ENCODE data around the gene EEF2. TPM values are rescaled to one million over a fixed set of nuclear protein-coding genes. Genes with fewer than 3 reads are reported as not detected.

Gene EEF2
- total and polyA plus RNA-seq, 2 of the 4 experiments (the other 2 are of a cell fraction) = 1,505 to 2,161 TPM

DNA sequence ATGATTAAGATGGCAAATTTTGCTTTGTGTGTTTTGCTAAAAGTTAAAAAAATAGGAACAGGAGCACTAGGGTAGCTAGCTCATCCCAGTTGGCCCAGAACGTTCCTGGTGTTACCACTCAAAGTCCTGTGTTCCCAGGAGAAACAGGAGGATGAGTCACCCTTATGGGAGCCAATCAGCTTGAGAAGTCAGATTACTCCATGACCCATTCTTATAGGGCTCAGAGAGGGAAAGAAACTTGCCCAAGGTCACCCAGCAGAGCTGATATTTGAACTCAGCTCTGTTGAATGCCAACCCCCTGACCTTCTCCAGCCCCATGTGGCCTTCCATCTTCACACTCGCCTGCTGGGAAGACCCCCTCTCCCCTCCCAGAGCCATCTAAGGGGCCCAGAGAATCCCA, 39.4 kb downstream of the EEF2 start:
- Histone ChIP-seq H2BK5ac (ENCODE audit: low read depth, low read length, poor library complexity, severe bottlenecking) (no peak overlapping the region), H3K4me2 (ENCODE audit: low read depth, low read length) (no peak overlapping the region), H3K4me3 (ENCODE audit: insufficient read depth, low read depth, low read length) (no peak overlapping the region), H3K9ac (ENCODE audit: low read depth, low read length) (no peak overlapping the region), H3K9me3 (ENCODE audit: control insufficient read depth, insufficient read depth, low read length) (no peaks in the 10 kb centered on the region), H3K14ac (replicated peaks; ENCODE audit: low read depth, low read length) (no peak overlapping the region), H3K56ac (ENCODE audit: extremely low read depth, insufficient read depth, low read length) (no peak overlapping the region), H3K18ac (ENCODE audit: low read depth, low read length) (no peak overlapping the region), H3K36me3 (ENCODE audit: control insufficient read depth, insufficient read depth, low read length) (no peaks in the 10 kb centered on the region), H2AK5ac (ENCODE audit: low read depth, low read length) (no peak overlapping the region), H3K23ac (ENCODE audit: low read depth, low read length) (no peak overlapping the region), H3K27ac (ENCODE audit: insufficient read depth, low read length) (no peak overlapping the region), H2AFZ (replicated peaks; ENCODE audit: low read length, poor library complexity) (no peak overlapping the region), H3K9me1 (ENCODE audit: insufficient read depth, low read length) (no peaks in the 10 kb centered on the region), H2BK20ac (ENCODE audit: low read depth, low read length) (no peak overlapping the region), H4K8ac (ENCODE audit: low read depth in 2 of 2, low read length in 2 of 2) (no peak overlapping the region), H4K20me1 (ENCODE audit: insufficient read depth, low read length) (0 out of 2 replicates have a peak, but pooled peaks cover under 1% of the 10 kb centered on the region), H3K79me1 (ENCODE audit: low read depth in 1 of 2, low read length in 2 of 2) (0 out of 4 replicates have a peak, but pooled peaks cover 0 to under 1% of the 10 kb centered on the region in 2 experiments), H4K91ac (ENCODE audit: insufficient read depth, low read depth, low read length) (no peak overlapping the region), H3K4ac (ENCODE audit: low read depth, low read length) (no peak overlapping the region), H4K5ac (ENCODE audit: low read depth, low read length) (no peak overlapping the region), H2BK120ac (ENCODE audit: low read depth, low read length) (no peak overlapping the region), H2AK9ac (replicated peaks; ENCODE audit: low read depth, low read length, poor library complexity) (no peak overlapping the region), H3K4me1 (ENCODE audit: control insufficient read depth, insufficient read depth, low read length) (no peaks in the 10 kb centered on the region), H2BK15ac (ENCODE audit: low read depth, low read length) (no peak overlapping the region), H3K27me3 (ENCODE audit: control insufficient read depth, insufficient read depth, low read length) (no peaks in the 10 kb centered on the region)
- intact Hi-C loops (cut with micrococcal nuclease) (no loop called here), dilution Hi-C loops (cut with HindIII; ENCODE audit: low sequenced_read_pairs, unreplicated experiment) (no loop called here), in situ Hi-C loops (cut with MboI; ENCODE audit: low sequenced_read_pairs) (no loop called here)
- peak; percentile 29 for DNase-seq
- ChIA-PET POLR2A (ENCODE audit: unreplicated experiment) (no interaction called here), CTCF (no interaction called here)
- TF ChIP-seq CTCF (conservative IDR thresholded peaks at IDR 0.05; ENCODE audit: low read depth, low read length) (no peak), MAFK (IDR thresholded peaks at IDR 0.05; ENCODE audit: low read depth, low read length) (no peak), BHLHE40 (IDR thresholded peaks at IDR 0.05; ENCODE audit: low read depth, low read length) (no peak), SMC3 (IDR thresholded peaks at IDR 0.05; ENCODE audit: low read depth, low read length) (no peak), RFX5 (IDR thresholded peaks at IDR 0.05; ENCODE audit: low read depth, low read length) (no peak), MXI1 (IDR thresholded peaks at IDR 0.05; ENCODE audit: borderline replicate concordance, low read depth, low read length) (no peak), MAZ (IDR thresholded peaks at IDR 0.05; ENCODE audit: borderline replicate concordance, low read depth, low read length) (no peak), RCOR1 (IDR thresholded peaks at IDR 0.05; ENCODE audit: insufficient replicate concordance, low read length) (no peak)
- BruUV-seq (replicated peaks) = no TSS peak
- 0 out of 2 replicates have a peak, but pooled peaks have one; percentile 18 for ATAC-seq (ENCODE audit: low read depth)
- no CpG with 5 or more reads among the region's 2 CpGs for WGBS, 2 experiments (ENCODE audit: extremely low coverage in 2 of 2, insufficient read length in 1 of 2)
